Stimulated activated CD8-positive, alpha-beta memory T cell treated with anti-CD3 and anti-CD28 coated beads, Interleukin-7, amount 100 ng/mL, for 24 hours (primary cell): ENCODE measurements around the gene PRADC1.

ENCODE experiments used
- DNase-seq: peaks from one replicate; pipeline ENCODE4 v3.0.0-alpha.2; 2020; ENCODE audit warnings: low read depth

The PRADC1 gene

DNA sequence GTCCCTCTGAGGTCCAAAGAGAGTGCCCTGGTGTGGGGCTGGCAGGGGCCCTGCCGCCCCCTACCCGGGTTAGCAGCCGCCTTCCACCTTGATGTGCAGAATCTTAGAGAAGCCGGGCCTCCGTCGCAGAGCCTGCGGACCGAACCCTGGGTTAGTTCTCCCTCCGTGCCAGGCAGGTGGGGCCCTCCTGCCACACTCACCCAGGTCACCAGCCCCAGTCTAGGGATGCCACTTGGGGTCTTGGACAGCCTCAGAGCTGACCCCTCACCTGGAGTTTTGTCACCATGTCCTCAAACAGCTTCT is 25.8 kb upstream of the PRADC1 start:
- no peak for DNase-seq

DNA sequence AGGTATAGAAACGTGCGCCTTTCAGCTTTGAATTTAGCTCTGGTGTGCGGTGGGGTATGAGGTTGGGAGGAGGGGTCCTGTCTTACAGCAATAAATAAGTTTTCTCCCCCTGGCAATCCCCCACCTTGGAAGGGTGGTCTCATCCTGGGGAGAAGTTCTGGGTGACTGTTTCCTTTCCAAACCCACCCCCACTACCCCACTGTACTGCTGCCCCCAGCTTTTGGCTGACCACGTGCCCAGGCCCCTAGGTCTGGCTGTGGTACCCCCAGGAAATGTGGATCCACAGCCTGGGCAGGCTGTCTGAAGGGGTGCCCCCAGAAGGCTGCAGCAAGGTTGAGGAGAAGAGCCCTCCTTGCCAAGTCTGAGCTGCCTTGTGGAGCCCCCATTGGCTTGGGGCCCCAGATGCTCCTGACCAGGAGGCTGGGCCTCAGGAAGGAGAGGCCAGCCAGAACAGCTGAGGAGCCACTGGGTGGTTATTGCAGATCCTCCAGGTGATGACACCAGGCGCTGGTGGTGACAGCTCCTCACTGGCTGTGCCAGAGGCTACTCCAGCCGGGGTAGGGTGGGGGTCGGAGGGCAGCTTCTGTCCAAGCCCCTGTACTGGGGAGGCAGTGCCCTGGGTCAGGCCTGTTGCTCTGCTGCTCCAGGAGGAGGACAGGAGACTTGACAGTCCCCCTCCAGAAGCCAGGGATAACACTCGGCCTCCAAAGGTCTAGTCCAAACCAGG is 25.3 kb upstream of the PRADC1 start:
- no peak for DNase-seq

DNA sequence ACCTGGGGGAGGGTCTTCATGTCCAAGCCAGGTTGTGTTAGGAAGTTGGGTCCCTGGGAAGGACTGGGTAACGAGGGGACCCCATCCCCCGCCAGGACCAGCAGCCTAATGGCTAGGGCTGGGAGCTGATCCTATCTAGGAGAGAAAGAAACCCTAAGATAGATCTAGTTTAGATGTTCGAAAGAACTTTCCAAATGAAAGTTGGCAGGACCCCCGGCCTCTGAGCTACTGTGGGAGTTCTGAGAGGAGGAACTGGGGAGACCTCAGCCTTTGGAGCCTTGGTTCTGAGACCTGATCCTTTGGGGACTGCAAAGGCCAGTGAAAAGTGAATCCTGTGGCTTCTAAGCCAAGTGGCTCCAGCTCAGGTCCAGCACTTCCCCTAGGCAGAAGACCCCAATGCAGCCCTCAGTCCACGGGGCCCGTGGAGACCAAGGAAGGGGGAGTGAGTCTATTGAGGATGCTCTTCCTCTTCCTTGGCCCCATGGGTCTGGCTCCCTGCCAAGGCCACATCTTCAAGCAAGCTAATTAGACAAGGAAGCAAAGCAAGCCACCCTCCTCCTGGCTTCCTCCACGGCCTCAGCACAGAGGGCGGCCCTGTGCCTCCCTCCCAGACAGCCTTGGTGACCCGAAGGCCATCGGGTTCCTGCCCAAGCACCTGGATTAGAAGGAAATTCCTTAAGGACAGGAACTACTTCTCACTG is 24.5 kb upstream of the PRADC1 start:
- no peak for DNase-seq

DNA sequence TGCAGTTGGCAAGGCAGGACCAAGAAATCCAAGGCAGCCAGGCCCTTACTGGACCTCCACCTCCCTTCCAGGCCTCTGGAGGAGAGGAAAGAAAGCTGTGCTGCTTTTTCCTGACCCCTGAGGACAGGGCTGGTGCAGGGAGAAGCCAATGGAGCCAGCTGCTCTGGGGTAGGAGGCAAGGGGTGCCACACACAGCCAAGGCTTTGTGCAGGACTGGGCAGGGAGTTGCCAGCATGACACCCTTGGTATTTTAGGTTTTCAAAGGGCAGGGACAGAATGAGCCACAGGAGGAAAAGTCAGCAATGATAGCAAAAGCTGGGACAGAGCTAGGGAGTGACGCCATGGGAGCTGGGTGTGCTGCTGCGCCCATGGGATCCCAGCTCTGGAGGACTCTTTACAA is 24.0 kb upstream of the PRADC1 start:
- no peak for DNase-seq

DNA sequence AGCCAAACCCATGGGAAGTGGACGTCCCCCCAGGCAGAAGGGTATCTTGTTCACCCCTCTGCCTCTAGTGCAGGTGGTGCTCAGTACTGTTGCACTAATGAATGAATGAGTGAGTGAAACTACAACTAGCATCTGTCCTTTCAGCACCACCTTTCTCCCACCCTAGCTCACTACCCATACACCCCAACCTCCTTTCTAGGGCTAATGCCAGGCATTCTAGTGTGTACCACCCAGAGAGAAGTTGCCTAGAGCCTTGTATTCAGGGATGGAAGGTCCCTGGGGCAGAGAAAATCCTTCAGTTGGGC is 23.5 kb upstream of the PRADC1 start:
- DNase-seq, result no peak

DNA sequence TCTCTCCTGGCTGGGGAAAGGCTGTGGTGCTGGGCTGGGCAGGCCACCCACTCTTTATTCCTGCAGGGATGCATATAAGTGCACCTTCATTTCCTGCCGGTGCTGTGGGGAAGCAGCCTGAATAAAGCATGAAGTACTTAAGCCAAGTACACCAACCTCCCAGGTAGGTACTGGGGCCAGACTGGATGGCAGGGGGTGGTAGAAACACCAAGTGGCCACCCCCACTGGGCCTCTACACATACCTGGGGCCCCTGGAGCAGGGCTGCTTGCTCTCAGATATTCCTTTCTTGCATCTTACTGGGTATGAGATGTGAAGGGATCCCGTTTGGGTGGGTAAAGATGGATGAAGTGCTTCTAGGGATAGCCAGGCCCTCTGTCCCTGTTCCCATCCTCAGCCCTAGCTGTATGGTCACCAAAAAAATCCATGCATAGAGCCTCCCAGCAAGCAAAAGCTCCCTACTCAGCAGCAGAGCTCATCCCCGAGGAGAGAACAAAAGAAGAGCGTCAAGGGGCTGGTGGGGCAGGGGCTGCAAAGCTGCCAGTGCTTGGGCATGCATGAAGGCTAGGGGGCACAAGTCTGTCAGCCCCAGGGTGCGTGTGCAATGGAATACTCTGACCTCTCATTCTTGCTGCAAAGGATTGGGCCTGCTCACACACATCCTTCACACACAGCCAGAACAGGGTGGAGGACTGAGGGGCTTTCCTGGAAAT is 23.0 kb upstream of the PRADC1 start:
- no peak for DNase-seq

DNA sequence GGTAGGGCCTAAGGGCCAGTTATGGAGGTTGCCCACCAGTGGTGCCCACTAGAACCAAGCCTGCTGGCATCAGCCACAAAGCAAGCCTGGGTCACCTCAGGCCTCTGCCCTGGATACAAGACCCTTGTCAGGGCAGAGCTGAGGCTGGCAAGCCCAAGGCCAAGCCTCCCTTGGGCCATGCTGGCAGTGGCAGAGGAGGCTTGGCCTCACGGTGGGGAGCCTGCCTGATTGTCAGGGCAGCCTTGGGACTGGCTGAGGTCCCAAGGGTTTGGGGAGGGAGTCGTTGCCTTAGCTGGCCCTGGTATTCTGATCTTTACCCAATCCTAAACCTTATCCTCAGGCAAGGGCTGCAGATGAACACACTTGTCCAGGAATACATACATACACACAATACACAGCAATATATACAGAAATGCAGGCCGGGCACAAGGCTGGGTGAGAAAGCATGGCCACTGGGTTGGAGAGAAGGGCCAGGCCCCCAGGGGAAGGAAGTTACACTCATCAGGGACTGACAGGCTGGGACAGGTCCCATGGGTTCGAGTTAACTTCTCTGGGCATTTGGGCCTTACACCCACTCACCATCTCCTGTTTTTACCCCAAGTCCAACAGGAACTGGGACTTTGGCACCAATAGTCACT is 22.1 kb upstream of the PRADC1 start:
- DNase-seq, result no peak

DNA sequence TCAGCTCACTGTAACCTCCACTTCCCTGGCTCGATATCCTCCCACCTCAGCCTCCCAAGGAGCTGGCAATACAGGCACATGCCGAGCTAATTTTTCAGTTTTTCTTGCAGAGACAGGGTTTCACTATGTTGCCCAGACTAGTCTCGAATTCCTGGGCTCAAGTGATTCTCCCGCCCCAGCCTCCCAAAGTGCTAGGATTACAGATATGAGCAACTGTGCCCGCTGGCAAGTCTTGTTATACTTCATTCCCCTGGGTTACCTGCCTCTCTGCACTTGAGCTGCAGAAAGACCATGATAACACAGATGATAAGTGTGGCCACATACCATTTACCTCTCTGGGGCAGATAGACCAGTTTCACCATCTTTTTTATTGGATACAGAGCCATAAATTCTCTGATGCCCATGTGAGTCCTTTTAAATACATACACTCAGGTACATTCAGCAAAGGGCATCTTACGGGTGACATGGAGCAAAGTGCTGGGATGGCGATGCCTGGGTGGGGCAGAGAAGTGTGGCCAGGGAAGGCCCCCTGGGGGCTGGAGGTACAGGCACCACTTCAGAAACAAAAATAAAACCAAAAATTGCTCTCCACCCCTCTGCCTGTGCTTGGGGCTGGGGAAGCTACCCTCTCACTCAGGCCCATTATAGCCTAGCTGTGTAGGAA is 21.4 kb upstream of the PRADC1 start:
- no peak for DNase-seq

DNA sequence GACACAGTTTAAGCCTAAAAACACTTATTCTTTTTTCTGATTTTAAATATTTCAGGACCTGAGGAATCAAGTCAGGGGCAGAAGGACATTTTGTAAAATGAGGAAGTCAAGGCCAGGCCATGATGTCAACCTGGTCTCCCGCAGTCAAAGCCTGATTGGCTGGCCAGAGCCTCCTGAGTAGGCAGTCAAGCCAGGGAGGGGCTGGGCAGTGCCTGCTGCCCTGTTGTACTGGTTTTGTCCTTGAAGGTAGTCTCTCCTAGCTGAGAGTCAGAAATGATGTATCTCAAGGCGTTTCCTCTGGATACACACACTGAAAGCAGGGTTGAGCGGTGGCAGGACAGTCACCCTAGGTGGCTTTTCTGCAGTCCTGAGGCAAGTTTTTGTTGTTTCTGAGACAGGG is 20.9 kb upstream of the PRADC1 start:
- no peak for DNase-seq

DNA sequence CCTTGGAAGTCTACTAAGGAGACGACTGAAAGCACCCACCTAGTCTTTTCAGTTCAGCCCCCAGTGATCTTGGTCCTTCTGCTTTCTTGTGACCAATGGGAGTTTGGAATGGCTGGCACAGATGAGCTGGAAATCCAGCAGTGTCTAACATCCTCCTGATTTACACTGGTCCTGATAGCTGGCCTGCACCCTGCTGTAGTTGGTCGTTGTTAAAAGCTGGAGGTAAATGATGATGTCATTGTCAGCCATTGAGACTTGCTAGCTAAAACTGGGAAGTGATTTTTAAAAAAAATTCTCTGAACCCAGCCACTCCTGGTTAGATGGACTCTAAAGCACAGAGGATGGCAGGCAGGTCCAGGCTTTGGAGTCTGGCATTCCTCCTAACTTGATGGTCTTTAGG is 20.4 kb upstream of the PRADC1 start:
- no peak for DNase-seq

DNA sequence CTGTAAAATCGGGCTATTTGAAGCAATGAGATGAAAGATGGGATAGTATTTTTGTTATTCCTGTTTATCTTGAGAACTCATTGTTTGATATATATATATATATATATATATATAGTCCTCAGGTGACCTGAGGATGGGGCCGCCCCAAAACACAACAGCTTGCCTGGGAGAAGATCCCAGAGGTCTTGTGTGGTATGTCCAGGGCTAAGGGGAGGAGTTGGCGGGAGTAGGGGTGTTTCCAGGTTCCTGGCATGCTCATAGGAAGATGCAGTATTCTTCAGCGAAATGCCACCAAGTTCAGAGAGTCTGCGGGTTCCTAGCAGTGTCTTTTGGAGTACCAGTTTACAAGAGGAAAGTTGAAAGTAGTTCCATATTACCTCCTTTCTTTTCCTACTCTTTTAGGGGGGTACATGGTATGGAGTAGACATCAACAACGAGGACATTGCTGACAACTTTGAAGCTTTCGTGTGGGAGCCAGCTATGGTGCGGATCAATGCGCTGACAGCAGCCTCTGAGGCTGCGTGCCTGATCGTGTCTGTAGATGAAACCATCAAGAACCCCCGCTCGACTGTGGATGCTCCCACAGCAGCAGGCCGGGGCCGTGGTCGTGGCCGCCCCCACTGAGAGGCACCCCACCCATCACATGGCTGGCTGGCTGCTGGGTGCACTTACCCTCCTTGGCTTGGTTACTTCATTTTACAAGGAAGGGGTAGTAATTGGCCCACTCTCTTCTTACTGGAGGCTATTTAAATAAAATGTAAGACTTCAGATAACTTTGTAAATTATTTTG is 19.4 kb upstream of the PRADC1 start:
- no peak for DNase-seq

DNA sequence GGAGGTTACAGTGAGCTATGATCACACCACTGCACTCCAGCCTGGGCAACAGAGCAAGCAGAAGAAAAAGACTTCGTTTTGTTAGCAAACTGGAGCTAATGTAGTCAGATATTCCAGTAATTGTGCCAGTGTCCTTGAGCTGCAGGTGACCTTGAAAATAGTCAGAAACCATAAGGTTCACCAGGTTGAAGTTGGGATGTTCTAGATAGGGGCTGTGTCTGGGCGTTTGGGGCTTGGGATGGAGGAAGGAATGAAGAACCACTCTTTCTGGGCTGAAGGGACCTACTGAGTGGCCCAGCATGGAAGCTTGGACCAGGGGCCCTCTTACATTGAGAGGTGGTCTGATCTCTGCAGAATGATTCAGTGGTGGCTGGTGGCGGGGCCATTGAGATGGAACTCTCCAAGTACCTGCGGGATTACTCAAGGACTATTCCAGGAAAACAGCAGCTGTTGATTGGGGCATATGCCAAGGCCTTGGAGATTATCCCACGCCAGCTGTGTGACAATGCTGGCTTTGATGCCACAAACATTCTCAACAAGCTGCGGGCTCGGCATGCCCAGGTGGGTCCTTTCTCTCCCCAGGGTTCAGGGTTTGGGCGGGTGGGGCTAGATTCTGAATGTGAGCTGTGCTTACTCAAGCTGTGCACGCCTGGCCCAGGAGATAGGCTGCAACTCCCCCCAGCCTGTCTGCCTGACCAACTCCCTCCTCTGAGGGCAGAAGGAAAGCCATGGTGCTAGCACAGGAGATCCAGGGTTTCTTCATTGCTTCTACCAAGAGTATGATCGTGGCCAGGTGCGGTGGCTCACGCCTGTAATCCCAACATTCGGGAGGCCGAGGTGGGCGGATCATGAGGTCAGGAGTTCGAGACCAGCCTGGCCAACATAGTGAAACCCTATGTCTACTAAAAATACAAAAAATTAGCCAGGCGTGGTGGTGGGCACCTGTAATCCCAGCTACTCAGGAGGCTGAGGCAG is 18.1 kb upstream of the PRADC1 start:
- DNase-seq, result no peak

DNA sequence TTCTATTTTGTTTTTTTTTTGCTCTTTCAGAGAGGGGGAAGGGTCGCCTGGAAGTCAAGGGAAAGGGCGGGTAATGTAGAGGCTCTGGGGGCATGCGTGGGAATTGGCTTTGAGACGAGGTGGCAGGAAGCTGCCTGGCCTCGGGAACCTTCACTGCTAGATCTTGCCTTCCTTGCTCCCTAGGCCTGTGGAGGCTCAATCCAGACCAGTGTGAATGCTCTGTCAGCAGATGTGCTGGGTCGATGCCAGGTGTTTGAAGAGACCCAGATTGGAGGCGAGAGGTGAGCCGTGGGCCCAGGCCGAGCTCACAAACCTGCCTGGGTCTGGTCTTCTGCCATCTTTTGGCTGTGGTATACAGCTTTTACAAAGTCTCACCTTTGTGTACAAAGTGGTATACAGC is 16.6 kb upstream of the PRADC1 start:
- DNase-seq, result no peak

DNA sequence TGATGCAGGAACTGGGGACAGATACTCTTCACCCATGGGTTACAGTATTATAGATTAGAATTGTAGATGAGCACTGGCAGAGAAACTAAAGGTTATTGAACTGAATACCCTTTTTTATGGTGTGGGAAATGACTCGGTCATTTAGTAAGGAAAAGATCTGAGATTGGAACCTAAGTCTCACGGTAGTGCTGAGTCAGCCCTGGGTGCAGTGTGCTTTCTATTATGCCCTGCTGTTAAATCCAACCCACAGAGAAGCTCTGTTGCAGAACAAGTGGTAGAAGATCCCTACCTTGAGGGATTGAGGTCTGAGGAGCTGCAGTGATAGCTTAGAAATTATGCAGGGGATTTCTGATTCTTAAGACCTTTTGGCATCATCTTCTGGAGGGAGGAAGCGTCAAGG is 13.8 kb upstream of the PRADC1 start:
- no peak for DNase-seq

DNA sequence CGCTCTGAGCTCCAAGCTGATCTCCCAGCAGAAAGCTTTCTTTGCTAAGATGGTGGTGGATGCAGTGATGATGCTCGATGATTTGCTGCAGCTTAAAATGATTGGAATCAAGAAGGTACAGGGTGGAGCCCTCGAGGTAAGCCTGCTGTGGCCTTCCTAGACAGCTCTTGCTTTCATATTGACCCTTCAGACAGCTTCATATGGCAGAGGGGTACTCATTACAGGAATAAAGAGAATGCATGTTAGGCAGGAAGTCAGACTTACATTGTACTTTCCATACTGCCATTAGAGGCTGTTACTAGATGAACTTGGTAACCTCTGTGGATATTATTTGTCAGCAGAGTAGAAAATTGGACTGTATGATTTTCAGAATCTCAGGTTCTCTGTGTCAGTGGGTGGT is 11.5 kb upstream of the PRADC1 start:
- no peak for DNase-seq

DNA sequence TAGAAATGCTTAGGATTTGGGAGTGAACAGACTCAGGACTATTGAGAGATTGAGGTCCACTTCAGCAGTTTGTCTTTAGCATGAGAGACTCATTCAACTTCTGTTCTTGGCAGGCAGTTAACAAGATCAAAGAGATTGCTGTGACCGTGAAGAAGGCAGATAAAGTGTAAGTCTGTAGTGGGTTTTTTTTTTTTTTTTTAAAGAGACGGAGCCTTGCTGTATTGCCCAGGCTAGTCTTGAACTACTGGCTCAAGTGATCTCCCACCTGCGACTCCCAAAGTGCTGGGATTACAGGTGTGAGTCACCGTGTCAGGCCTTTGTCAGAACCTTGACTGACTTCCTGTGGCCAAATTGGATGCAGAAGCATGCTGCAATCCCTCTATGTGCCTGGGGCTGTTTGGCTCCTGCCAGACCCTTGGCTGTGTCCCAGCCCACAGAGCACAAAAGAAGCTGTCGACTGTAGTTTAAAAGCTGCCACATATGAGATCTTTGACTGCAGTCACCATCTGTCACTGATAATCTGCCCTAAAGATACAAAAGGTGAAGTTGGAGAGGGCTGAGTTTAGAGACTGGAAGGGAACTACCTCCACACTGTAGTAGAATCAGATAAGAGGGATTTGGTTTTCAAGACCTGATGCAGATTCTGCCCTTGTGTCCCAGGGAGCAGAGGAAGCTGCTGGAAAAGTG is 11.0 kb upstream of the PRADC1 start:
- no peak for DNase-seq

DNA sequence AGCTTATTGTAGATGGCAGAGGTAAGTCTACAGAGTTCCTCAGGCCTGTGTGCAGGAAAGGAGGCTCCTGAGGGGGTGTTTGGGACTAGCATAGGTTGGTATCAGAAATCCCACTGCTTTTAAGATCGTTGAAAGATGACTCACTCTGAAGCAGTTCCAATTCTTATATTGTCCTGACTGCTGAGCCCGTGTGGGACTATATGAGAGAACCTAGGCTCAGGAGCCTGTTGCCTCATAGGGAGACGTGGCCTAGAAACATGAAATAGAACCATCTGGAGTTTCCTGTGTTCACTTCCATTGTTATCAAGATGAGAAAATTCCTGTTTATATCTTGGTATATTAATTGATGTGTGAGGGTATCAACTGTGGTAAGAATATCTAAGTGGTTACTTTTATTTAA is 6.7 kb upstream of the PRADC1 start:
- DNase-seq, result no peak

DNA sequence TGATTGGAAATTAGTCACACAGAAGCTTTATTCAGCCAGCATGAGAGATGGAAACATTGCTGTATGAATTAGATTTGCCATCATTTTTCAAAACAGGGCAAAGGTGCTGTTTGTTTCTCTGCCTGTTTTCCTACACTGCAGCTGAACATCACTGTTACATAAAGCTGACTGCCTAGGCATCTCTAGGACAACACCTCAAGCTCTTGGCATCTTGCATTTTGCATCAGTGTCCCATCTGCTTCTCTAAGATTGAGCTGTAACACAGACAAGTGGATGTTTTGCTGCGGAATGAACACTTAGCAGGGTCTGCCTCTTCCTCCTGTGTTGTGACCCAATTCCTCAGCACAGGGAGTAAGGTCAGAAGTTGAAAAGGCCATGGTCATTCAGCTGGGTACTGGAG is 5.9 kb upstream of the PRADC1 start:
- no peak for DNase-seq

DNA sequence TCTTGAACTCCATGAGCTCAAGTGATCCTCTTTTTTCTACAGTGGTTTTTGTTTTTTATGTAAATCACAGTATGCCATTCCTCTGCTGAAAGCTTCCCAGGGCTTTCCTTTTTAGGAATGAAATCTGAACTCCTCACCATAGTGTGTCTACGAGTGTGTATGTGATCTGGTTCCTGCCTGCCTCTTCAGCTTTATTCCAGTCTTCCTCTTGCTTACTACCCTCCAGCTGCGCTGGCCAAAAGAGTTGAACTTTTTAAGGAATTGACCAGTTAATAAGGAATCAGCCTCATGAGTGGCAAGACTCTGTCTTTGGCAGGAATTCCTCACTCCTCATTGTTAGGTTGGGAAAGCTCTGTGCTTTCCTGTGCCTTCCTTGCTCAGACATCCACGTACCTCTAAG is 5.1 kb upstream of the PRADC1 start:
- no peak for DNase-seq

DNA sequence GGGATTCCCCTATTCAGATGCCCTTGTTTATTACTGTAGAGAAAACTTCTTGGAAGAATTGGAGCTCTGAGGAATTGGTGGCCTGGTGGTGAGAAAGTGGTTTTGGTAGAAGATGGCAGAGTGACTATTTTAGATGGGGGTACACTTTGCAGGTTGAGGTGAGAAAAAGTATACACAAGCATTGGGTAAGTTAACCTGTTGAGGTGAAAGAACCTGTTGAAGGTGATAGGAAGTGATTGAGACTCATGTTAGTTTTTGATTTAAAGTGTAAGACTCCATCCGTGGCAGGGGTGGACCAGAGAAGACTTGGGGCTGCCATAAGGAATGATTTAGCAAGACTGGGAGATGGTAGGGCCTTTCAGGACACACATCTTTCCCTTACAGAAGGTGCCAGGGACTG is 4.1 kb upstream of the PRADC1 start:
- no peak for DNase-seq
